MCF 10A (cell line): ENCODE results near the gene CSNK1E. TPM values are rescaled to one million over a fixed set of nuclear protein-coding genes. Genes with fewer than 3 reads are reported as not detected.

Experiments used
- BruUV-seq: library from RNA; stranded (reverse); fragments of 400-500 nt; replicated peaks from 2 replicates; lab custom pipeline; 2021; lab: Mats Ljungman, UMichigan
- CTCF ChIA-PET: fragments of 300-600 bp; sonication (Branson Sonifier 250); formaldehyde crosslinking; extraction: SDS; loops from one replicate; lab custom pipeline; 2021; ENCODE audit warnings: antibody characterized with exemption, inconsistent platforms; lab: Yijun Ruan, JAX
- POLR2A ChIA-PET: fragments of 300-600, 350-650 bp; sonication (Branson Sonifier 250); formaldehyde crosslinking; extraction: SDS; loops from one replicate; lab custom pipeline; 2020; ENCODE audit warnings: antibody characterized with exemption, inconsistent platforms; lab: Yijun Ruan, JAX
- DNase-seq: peaks from one replicate; pipeline ENCODE4 v3.0.0-alpha.2; 2018; ENCODE audit not compliant: unreplicated experiment
- H3K27ac Mint-ChIP-seq: one replicate; pipeline ENCODE4 v1.8.0; 2022; ENCODE audit warnings: mild to moderate bottlenecking, low read depth, mixed read lengths; ENCODE audit not compliant: unreplicated experiment
- H3K27me3 Mint-ChIP-seq: one replicate; pipeline ENCODE4 v1.8.0; 2022; ENCODE audit warnings: mixed read lengths; ENCODE audit not compliant: insufficient read depth, unreplicated experiment
- H3K36me3 Mint-ChIP-seq: one replicate; pipeline ENCODE4 v1.8.0; 2022; ENCODE audit warnings: mild to moderate bottlenecking, moderate library complexity, mixed read lengths; ENCODE audit not compliant: insufficient read depth, unreplicated experiment
- H3K4me1 Mint-ChIP-seq: one replicate; pipeline ENCODE4 v1.8.0; 2022; ENCODE audit warnings: mixed read lengths; ENCODE audit not compliant: insufficient read depth, unreplicated experiment
- H3K4me3 Mint-ChIP-seq: one replicate; pipeline ENCODE4 v1.8.0; 2022; ENCODE audit warnings: mild to moderate bottlenecking, moderate library complexity, mixed read lengths; ENCODE audit not compliant: unreplicated experiment
- H3K9me3 Mint-ChIP-seq: one replicate; pipeline ENCODE4 v1.8.0; 2022; ENCODE audit warnings: mixed read lengths; ENCODE audit not compliant: unreplicated experiment
- intact Hi-C: fragments of 100-400 bp; cut with micrococcal nuclease; formaldehyde crosslinking; loops from 2 replicates; pipeline ENCODE4 v1.14.1; 2022
- total RNA-seq: library from RNA; stranded (reverse); gene quantifications from 2 replicates; pipeline ENCODE4 v1.2.3, GENCODE V29; 2022
- TF ChIP-seq, protein P1 (sequence below): fragments of 200-600 bp; IDR thresholded peaks from one replicate; pipeline ENCODE4 v1.8.0; 2022; ENCODE audit warnings: antibody characterized with exemption, mild to moderate bottlenecking; ENCODE audit not compliant: unreplicated experiment

CSNK1E gene
- total RNA-seq, 1 experiment from 2014 or later: 425 TPM

DNA sequence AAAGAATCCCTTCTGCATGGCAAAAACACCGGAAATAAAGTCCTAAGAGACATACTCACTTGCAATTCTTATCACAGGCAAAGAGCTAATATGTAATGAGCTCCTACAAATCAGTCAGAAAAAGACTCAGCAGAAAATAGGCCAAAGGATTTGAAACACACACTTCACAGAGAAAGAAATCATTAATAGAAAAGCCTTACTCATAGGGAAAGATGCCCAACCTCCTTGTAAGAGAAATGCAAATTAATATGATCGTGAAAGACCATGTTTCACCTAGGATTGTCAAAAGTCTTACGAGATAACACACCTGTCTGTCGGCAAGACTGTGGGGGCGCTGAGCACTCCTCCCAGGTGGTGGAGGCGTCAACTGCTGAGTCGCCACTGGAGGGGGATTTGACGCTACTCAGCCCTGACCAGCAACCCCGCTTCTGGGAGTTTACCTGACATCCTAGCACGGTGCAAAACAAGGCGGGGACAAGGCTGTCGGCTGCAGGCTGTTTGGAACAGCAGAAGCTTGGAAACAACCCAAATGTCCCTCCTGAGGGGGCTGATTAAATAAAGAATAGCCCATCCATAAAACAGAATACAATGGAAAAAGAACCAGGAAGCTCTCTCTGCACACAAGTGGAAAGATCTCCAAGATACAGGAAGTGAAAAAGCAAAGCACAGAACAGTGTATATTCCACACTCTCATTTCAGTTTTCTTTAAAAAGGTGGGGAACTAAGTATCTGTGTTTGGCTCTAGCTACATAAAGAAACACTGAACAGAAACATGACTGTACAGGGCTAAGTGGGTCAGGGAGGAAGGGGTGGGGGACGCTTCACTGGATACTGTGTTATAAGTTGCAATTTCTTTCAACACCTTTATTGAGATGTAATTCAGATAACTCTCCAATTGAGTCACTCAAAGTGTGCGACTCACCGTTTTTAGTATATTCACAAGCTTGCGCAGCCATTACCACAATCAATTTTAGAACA is 11.5 kb downstream of the CSNK1E start:
- Mint-ChIP-seq H3K27ac (peak overlapping the region; percentile 98), H3K4me3 (peak overlapping the region; percentile 38), H3K9me3 (no peaks in the 10 kb centered on the region), H3K4me1 (peaks cover 64% of the 10 kb centered on the region), H3K36me3 (peaks cover 99% of the 10 kb centered on the region), H3K27me3 (no peaks in the 10 kb centered on the region)
- TF ChIP-seq, protein P1, sequence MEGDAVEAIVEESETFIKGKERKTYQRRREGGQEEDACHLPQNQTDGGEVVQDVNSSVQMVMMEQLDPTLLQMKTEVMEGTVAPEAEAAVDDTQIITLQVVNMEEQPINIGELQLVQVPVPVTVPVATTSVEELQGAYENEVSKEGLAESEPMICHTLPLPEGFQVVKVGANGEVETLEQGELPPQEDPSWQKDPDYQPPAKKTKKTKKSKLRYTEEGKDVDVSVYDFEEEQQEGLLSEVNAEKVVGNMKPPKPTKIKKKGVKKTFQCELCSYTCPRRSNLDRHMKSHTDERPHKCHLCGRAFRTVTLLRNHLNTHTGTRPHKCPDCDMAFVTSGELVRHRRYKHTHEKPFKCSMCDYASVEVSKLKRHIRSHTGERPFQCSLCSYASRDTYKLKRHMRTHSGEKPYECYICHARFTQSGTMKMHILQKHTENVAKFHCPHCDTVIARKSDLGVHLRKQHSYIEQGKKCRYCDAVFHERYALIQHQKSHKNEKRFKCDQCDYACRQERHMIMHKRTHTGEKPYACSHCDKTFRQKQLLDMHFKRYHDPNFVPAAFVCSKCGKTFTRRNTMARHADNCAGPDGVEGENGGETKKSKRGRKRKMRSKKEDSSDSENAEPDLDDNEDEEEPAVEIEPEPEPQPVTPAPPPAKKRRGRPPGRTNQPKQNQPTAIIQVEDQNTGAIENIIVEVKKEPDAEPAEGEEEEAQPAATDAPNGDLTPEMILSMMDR: no peak
- BruUV-seq: TSS peak; percentile 22
- intact Hi-C loops: no loop called here
- POLR2A ChIA-PET: interaction anchor here (0.5 to 4.4 kb wide), 24 partner anchors 9 to 402 kb away, joined by 3 to 101 read pairs (median 4); partner anchors contain the start of genes CSNK1E, MAFF and TMEM184B
- peak; percentile 53 for DNase-seq
- CTCF ChIA-PET: interaction anchor here (0.5 to 2.2 kb wide), 10 partner anchors 8 to 254 kb away, joined by 3 to 10 read pairs (median 4); no protein-coding TSS in a partner anchor

DNA sequence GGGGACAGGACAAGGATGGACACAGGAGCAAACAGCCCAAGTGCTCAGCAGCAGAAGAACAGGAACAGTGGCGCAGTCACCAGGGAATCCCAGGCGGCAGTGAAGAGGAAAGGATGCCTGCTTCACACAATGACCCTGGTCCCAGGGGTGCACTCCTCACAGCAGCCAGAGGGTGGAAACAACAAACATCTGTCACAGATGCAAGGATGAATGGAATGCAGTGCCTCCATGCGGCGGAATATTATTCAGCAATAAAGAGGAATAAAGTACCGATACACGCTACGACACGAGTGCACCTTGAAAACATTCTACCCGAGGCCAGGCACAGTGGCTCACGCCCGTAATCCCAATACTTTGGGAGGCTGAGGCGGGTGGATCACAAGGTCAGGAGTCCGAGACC is 12.7 kb downstream of the CSNK1E start:
- no peaks in the 10 kb centered on the region for H3K9me3 Mint-ChIP-seq
- peaks cover 65% of the 10 kb centered on the region for H3K4me1 Mint-ChIP-seq
- TF ChIP-seq, protein P1: no peak
- no peaks in the 10 kb centered on the region for H3K27me3 Mint-ChIP-seq
- no peak for DNase-seq
- peak overlapping the region; percentile 62 for H3K4me3 Mint-ChIP-seq
- ChIA-PET POLR2A (interaction anchor here (0.9 to 4.4 kb wide), 4 partner anchors 12 to 101 kb away, joined by 3 to 101 read pairs (median 18); partner anchors contain the start of genes CSNK1E and MAFF), CTCF (interaction anchor here (2.2 kb wide), 1 partner anchor 10 kb away, joined by 10 read pairs; no protein-coding TSS in a partner anchor)
- peaks cover 99% of the 10 kb centered on the region for H3K36me3 Mint-ChIP-seq
- intact Hi-C loops: no loop called here
- H3K27ac Mint-ChIP-seq: peak overlapping the region; percentile 85
- no TSS peak for BruUV-seq

DNA sequence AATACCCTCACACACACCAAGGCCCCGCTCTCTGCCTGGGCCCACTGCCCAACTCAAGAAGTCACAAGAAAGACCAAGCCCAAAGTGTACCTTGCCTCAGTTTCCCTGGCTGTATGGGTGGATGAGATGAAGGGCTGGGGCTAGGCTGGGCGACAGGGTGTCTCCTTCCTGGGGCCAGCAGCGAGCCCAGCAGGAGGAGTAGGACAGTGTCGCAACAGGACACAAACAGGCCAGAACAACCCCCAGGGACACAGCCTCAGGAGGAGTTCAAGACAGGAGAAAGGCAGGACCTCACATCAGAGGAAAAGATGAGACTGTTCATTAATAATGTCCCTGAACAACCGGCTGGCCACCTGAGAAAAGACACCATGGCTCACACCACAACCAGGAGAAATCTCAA is 13.3 kb downstream of the CSNK1E start:
- TF ChIP-seq, protein P1: no peak
- no peaks in the 10 kb centered on the region for H3K27me3 Mint-ChIP-seq
- no TSS peak for BruUV-seq
- H3K4me1 Mint-ChIP-seq: peaks cover 66% of the 10 kb centered on the region
- peak overlapping the region; percentile 85 for H3K27ac Mint-ChIP-seq
- no peaks in the 10 kb centered on the region for H3K9me3 Mint-ChIP-seq
- intact Hi-C loops: no loop called here
- ChIA-PET POLR2A (interaction anchor here (0.9 to 4.4 kb wide), 2 partner anchors 12 to 85 kb away, joined by 3 to 101 read pairs; partner anchors contain the start of gene CSNK1E), CTCF (no interaction called here)
- peak; percentile 42 for DNase-seq
- peaks cover 99% of the 10 kb centered on the region for H3K36me3 Mint-ChIP-seq
- peak overlapping the region; percentile 62 for H3K4me3 Mint-ChIP-seq

DNA sequence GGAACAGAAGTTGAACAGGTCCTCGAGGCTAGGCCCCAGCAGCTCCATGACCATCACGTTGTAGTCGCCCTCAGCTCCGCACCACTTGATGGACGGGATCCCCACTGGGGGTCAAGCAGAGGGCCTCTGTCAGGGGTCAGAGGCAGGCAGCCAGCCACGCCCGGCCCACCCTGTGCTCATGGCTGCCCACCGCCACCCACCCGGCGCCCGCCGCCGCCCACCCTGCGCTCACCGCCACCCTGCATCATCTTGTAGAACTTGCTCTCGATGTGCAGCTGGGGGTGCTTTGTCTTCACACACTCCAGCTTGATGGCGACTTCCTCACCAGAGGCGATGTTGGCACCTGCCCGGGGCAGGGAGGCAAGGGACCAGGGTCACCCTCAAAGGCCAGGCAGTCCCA is 14.3 kb downstream of the CSNK1E start:
- DNase-seq: no peak
- Mint-ChIP-seq H3K27ac (peak overlapping the region; percentile 98), H3K9me3 (no peaks in the 10 kb centered on the region), H3K36me3 (peaks cover 99% of the 10 kb centered on the region), H3K27me3 (no peaks in the 10 kb centered on the region), H3K4me1 (peaks cover 62% of the 10 kb centered on the region), H3K4me3 (no peak overlapping the region)
- TF ChIP-seq, protein P1: no peak
- no TSS peak for BruUV-seq
- intact Hi-C loops: no loop called here
- ChIA-PET CTCF (no interaction called here), POLR2A (interaction anchor here (0.6 to 8.8 kb wide), 2 partner anchors 11 to 85 kb away, joined by 3 to 146 read pairs; partner anchors contain the start of gene CSNK1E)
